GM19467 (cell line): ENCODE measurements around the gene SSR4.

Experiments
- ATAC-seq: cut with Tn5 transposase; IDR thresholded peaks from one replicate; pipeline ENCODE4 v1.9.1; 2021; ENCODE audit warnings: mild to moderate bottlenecking, moderate library complexity; ENCODE audit not compliant: unreplicated experiment

The SSR4 gene

DNA sequence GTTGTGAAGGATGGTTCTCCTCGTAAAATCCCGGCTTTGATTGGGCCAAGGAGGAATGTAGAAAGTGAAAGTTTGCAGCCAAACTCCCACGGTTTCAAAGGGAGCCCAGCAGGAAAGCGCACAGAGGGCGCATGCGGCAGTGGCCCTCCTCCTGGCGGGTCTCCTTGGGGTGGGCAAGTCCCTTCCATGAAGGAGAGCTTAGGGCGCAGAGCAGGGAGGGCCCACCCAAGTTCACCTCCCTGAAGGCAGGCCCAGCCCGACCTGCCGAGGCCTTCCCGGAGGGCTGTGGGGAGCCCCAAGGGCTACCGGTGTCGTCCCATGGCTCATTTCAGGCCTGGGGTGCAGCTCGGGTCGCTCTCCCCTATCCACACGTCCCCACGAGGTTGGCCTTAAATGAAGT is 33.8 kb downstream of the SSR4 start:
- ATAC-seq, result no peak

DNA sequence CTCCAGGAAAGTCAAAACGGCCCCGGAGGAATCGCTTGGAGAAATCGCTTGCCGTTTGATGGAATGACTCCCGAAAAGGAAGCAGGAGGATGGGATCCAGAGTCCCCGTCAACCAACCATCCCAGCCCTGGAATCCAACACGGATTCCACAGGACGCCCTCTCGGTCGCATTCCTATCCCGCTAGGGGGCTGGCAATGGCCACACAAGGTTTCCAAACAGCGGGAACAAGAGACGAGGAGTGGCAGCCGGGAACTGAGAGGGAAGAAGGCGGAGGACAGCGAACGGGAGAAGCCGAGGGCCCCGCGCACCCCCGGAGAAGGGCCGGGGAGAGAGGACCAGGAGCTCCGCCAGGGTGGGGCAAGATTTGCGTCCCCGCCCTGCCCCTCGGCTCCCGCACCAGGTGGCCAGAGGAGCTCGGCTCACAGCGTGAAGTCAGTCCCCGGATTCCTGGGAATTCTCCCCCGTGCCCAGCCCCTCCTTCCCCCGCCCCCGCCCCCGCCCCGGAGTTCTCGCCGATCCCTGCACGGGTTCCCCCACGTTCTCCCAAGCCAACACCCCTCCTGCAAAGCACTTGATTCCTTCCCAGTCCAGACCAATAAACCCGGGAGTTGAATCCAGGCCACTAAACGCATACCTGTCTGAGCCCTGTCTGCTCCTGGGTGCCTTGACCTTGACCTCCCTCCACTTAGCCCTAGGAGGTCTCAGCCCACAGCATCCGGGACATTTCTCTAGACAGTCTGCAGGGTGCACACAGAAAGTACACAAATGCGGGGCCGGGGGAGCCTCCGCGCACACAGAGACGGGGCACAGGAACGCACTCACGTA is 34.5 kb downstream of the SSR4 start:
- no peak for ATAC-seq

DNA sequence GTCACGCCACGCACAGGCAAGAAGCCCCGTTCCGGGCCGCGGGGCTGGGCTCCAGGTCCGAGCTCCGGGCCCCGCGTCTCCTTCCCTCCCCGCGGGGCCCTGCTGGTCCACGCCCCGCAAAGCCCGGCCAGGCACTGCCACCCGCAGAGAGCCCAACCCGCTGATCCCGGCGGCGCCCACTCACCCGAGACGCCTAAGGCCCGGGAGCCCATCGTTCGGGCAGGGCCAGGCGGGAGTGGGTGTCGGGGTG is 35.0 kb downstream of the SSR4 start:
- ATAC-seq, result no peak

DNA sequence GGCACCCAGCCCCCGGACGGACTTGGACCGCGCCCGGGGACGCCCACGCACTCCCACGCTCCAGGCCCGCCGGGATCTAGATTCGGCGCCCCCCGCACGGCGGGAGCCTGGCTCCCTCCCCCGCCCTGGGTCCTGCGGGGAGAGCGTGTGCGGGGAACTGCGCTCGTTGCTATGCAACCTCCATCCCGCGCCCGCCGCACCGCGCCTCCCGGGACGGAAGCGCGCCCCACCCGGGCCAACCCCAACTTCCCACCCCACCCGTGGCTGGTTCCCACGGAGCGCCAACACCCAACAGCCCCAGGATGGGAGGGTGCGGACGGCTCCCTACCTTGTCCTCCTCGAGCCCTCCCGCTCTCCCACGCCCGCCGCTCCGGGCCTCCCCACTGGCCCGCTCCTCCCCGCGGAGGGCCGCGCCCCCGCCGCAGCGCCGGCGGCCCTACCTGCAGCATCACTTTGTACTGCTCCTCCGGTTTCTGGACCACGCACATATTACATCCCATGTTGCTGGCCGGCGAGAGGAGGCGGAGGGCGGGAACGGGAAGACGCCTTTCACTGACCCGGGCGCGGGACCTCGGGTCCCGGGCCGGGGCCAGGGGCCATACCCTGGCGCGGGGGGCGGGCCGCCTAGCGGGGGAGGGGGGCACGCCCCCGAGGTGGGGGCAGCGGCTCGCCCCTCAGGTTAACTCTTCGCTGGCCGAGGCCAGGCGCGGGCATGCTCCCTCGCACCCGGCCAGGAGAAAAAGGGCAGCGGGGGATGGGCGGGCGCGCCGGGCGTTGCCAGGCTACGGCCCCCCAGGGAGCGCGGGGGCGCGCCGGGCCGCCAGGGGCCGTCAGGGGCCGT is 35.6 kb downstream of the SSR4 start, which contains the start of gene PDZD4:
Gene PDZD4, minus strand, starts transcription at position 746 of the 841 bp plus-strand sequence. Its CDS starts 246 bp downstream, at position 500.
- no peak for ATAC-seq

DNA sequence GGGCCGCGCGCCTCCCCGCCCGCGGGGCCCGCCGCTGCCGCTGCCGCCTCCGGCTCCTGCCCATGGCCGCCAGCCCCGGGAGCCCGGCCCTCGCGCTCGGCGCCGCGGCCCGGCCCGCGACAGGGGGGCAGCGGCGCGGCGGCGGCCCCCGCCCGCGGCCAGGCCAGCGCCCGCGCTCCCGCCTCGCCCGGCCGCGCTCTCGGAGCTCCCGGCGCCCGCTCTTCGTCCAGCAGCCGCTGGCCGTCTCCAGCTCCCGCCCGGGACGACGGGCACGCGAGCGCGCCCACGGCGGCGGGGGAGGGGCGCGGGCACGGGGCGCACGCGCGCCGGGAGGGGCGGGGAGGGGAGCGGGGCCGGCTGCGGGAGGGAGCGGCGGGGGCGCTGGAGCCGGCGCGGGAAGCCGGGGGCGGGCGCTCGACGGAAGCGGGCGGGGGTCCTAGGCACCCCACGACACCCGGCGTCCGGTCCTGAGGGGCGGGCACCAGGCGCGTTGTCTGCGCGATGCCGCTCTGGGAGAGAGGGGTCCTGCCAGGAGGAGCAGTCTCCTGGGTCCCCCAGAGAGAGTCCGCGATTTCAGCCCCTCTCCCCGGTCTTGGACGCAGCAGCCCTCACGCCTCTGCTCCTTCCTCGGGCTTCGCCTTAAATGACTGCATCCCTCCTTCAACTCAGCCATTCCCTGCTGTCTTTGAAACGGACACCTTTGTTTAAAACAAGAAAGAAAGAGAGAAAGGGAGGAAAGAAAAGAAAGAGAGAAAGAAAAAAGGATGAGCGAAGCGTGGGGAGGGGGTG is 36.4 kb downstream of the SSR4 start:
- no peak for ATAC-seq

DNA sequence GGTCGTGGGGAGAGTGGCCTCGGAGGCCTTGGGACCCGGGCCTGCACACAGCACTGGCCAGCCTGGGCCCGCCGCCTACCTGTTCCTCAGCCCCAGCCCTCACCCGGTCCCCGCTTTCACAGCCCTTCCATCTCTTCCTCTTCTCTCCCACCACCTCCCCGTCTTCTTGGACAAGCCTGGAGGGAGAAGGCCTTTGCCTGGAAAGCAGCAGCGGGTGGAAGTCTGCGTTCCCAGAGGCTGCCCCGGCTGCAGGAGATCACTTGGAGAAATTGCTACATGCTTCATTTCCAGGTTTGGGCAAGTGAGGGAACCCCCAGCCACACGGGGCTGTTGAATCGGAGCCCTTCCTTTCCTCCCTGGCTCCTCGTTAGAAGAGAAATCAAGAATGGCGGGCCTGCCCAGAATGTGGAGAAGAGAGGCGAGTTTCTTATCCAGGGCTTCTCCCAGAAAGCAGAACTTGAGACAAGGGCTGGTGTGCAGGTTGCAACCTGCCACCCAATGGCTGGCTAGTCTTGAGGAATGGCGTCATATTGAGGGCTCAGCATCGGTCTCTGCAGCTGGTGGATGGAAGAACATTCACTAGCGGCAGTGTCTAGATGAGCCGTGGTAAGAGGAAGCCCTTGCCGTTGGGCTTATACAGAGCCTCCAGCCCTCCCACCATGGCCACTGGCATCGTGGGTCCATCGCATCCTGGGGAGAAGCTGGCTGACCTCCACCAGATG is 37.1 kb downstream of the SSR4 start:
- no peak for ATAC-seq

DNA sequence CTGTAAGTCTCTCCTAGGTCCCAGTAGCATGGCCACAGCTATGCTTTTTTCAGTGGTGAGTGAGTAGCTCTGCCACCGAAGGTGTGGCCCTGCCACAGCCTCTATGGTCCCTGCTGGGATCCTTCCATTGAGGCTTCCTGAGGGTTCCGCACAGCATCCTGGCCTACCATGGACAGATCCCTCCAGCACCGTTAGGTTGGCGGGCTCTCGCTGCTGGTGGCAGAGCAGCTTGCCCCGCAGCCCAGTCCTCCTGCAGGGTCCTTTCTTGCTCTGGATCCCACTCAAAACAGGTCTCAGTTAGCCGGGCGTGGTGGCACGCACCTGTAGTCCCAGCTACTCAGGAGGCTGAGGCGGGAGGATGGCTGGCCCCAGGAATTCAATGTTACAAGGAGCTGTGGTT is 38.3 kb downstream of the SSR4 start:
- ATAC-seq, result no peak

DNA sequence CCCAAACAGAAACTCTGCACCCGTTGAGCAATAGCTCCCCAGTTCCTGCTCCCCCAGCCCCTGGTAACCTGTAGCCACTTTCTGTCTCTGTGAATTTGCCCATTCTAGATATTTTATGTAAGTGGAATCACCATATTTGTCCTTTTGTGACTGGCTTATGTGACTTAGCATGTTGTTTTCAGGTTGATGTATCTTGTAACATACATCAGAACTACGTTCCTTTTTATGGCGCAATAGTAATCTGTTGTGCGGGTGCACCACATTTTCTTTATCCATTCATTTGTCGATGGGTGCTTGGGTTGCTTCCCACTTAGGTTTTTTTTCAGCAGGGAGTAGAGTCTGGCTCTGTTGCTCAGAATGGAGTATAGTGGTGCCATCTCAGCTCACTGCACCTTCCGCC is 42.5 kb downstream of the SSR4 start:
- no peak for ATAC-seq

DNA sequence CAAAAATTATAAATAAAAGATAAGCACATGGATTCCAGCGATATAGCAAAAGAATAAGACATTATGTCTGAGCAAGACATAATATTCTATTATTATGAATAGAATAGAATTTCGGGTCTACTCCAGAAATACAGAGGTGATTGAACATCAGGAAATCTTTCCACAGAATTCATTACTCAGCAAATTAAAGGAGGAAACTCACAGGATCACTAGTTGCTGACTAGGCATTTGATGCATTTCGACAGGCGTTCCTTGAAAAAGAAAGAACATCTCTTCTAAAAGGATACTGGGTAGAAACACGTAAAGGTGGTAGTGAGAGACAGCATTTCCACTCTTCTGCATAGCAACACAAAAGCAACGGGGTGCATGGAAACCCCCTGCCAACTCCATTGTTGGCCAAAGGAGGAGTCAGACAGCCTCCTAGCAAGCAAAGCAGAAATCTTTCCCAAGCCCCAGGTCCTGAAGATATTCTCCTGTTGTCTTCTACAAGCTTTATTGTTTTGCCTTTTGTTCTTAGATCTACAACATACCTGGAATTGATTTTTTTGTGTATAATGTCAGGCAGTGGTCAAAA is 50.1 kb downstream of the SSR4 start:
- ATAC-seq, result no peak

DNA sequence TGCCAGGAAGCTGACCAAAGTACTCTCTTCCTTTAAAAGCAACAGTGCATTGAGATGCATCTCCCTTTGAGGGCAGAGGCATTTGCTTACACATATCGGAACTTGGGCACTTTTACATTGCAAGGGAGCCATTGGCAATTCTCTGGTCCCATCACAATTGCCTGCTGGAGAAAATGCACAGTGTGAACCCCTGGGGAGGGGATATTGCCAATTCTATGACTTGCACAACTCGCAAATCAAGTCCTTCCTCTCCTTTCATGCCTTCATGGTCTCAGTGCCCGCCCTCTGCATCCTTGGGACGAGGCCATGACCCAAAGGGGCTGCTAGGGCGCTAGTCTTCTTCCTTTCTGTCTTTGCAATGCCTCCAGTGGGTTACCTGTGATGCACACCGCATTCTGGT is 50.7 kb downstream of the SSR4 start:
- ATAC-seq, result no peak

DNA sequence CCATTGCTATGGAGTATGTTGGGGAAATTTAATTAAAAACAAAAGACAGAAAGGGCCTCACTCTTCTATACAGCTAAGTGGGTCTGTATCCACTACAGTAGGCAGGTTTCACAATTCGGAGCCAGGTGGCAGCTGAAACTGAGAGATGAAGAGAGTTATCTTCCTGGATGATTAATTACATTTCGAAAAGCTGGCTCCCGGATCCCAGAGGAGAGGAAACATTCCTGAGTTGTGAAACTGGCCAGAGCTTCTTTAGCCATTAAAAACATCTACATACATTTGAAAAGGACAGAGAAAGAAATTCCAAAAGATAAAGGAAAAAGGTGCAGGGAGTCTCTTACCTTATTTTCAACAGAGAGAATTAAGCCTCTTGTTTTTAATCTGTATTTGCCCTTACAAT is 51.4 kb downstream of the SSR4 start:
- no peak for ATAC-seq
